ENCODE data around the gene MEI4.

MEI4 gene

DNA sequence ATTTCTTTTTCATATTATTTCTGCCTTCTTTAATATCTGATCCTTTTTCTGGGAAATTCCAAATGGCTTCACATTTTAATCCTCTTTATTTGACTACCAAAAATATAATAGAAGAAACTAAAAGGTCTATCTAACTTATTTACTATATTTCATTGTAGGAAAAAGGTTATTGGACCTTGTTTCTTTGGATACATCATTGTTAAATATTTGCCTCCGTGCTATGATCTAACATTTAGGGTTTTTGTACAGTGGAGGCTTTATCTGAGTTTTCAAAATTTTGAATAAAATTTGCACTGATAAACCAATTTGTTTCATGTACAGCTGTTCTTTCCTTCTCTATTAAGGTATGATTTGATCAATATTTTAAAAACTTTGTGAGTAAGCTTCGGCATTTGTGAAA, 109.5 kb downstream of the MEI4 start:
- Mint-ChIP-seq H3K4me1 (no peaks in the 10 kb centered on the region), H3K36me3 (ENCODE audit: low read depth) (no peaks in the 10 kb centered on the region), H3K4me3 (no peak overlapping the region), H3K27me3 (ENCODE audit: low read depth, poor library complexity) (no peaks in the 10 kb centered on the region), H3K9me3 (no peaks in the 10 kb centered on the region), H3K27ac (no peak overlapping the region)
- no peak for DNase-seq
- no peak for TF ChIP-seq CTCF (IDR thresholded peaks at IDR 0.05)

GRCh38 chr6:77763124-77763523, 110.3 kb downstream of the MEI4 start:
- Mint-ChIP-seq H3K27me3 (ENCODE audit: low read depth, poor library complexity) (no peaks in the 10 kb centered on the region), H3K36me3 (ENCODE audit: low read depth) (no peaks in the 10 kb centered on the region), H3K4me3 (no peak overlapping the region), H3K27ac (no peak overlapping the region), H3K4me1 (no peaks in the 10 kb centered on the region), H3K9me3 (no peaks in the 10 kb centered on the region)
- DNase-seq: no peak
- TF ChIP-seq CTCF (IDR thresholded peaks at IDR 0.05): no peak

- Mint-ChIP-seq H3K27me3 (ENCODE audit: low read depth, poor library complexity) (no peaks in the 10 kb centered on the region), H3K27ac (no peak overlapping the region), H3K9me3 (no peaks in the 10 kb centered on the region), H3K4me3 (no peak overlapping the region), H3K4me1 (no peaks in the 10 kb centered on the region), H3K36me3 (ENCODE audit: low read depth) (no peaks in the 10 kb centered on the region)
- TF ChIP-seq CTCF (IDR thresholded peaks at IDR 0.05): no peak
- no peak for DNase-seq
Observed at GRCh38 chr6:77764364-77764763, 111.5 kb downstream of the MEI4 start.

DNA sequence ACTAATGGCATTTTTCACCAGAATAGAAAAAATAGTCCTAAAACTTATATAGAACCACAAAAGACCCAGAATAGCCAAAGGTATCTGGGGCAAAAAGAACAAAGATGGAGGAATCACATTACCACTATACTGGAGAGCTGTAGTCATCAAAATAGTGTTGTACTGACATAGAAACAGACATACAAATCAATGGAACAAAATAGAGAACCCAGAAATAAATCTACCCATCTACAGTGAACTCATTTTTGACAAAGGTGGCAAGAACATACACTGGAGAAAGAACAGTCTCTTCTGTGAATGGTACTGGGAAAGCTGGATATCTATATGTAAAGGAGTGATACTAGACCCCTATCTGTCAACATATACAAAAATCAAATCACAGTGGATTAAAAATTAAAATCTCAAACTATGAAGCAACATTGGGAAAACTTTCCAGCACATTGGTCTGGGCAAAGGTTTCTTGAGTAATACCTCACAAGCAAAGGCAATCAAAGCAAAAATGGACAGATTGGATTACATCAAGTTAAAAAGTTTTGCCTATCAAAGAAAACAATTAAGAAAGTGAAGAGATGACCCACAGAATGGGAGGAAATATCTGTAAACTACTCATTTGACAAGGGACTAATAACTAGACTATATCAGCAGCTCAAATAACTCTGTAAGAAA, 120.5 kb downstream of the MEI4 start:
- Mint-ChIP-seq H3K4me3 (no peak overlapping the region), H3K27me3 (ENCODE audit: low read depth, poor library complexity) (no peaks in the 10 kb centered on the region), H3K4me1 (no peaks in the 10 kb centered on the region), H3K27ac (no peak overlapping the region), H3K36me3 (ENCODE audit: low read depth) (no peaks in the 10 kb centered on the region), H3K9me3 (no peaks in the 10 kb centered on the region)
- DNase-seq: no peak
- TF ChIP-seq CTCF (IDR thresholded peaks at IDR 0.05): no peak

DNA sequence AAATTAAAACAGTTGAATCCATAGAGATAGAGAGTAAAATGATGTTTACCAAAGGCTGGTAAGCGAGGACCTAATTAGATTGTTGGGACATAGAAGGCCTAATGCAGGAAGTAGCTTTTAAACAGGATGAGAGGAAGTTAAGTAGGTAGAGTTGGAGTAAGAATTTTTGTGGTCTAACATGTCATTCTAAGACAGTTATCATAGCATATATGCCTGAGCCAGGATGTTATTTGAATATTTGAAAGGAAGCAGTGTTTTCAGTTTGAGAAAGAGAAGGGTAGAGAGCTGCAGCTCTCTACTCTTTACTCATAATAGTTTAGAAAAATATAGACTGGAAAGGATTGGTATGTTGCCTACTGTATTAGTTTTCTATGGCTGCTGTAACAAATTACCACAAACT, 121.6 kb downstream of the MEI4 start:
- Mint-ChIP-seq H3K9me3 (no peaks in the 10 kb centered on the region), H3K36me3 (ENCODE audit: low read depth) (no peaks in the 10 kb centered on the region), H3K27me3 (ENCODE audit: low read depth, poor library complexity) (no peaks in the 10 kb centered on the region), H3K27ac (no peak overlapping the region), H3K4me3 (no peak overlapping the region), H3K4me1 (no peaks in the 10 kb centered on the region)
- TF ChIP-seq CTCF (IDR thresholded peaks at IDR 0.05): no peak
- no peak for DNase-seq

GRCh38 chr6:77776441-77776840, 123.6 kb downstream of the MEI4 start:
- Mint-ChIP-seq H3K27ac (no peak overlapping the region), H3K9me3 (peaks cover 8% of the 10 kb centered on the region), H3K36me3 (ENCODE audit: low read depth) (no peaks in the 10 kb centered on the region), H3K4me1 (no peaks in the 10 kb centered on the region), H3K27me3 (ENCODE audit: low read depth, poor library complexity) (no peaks in the 10 kb centered on the region), H3K4me3 (no peak overlapping the region)
- no peak for TF ChIP-seq CTCF (IDR thresholded peaks at IDR 0.05)
- DNase-seq: no peak
